DOHH2 (cell line): ENCODE results near the gene TGM2.

Source experiments
- EZH2phosphoT487 ChIP-seq: fragments of 200-600 bp; sonication (generic); IDR thresholded peaks from 2 replicates; pipeline ENCODE4 v1.6.1; 2017; ENCODE audit warnings: borderline replicate concordance, mild to moderate bottlenecking, antibody characterized with exemption, low read length, moderate library complexity, mixed read lengths
- TF ChIP-seq, protein P1 (sequence below): fragments of 200-600 bp; sonication (generic); IDR thresholded peaks from one replicate; pipeline ENCODE4 v1.5.1; 2014; ENCODE audit warnings: antibody characterized with exemption, mild to moderate bottlenecking, low read depth, low read length; ENCODE audit not compliant: poor library complexity, severe bottlenecking

DNA sequence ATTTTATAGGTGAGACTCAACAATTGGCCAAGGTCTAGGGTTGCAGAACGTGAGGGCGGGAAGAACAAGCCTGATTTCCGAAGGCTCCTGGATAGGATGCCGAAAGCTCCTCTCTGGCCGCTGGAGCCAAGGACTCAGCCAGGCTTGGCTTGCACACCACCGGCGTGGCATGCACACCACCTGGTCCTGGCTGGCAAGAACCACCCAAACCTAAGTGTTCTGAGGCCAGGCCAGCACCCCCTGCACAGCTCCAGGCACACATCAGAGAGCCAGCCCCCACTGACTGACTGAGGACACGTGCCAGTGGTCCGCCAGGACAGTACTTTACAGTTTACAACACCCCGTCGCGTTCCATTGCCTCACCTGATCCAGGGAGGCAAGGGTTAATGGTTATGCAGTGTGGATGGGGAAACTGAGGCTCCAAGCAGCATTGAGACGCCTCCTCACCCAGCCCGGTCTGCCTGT is 414 bp downstream of the TGM2 start:
- TF ChIP-seq, protein P1, sequence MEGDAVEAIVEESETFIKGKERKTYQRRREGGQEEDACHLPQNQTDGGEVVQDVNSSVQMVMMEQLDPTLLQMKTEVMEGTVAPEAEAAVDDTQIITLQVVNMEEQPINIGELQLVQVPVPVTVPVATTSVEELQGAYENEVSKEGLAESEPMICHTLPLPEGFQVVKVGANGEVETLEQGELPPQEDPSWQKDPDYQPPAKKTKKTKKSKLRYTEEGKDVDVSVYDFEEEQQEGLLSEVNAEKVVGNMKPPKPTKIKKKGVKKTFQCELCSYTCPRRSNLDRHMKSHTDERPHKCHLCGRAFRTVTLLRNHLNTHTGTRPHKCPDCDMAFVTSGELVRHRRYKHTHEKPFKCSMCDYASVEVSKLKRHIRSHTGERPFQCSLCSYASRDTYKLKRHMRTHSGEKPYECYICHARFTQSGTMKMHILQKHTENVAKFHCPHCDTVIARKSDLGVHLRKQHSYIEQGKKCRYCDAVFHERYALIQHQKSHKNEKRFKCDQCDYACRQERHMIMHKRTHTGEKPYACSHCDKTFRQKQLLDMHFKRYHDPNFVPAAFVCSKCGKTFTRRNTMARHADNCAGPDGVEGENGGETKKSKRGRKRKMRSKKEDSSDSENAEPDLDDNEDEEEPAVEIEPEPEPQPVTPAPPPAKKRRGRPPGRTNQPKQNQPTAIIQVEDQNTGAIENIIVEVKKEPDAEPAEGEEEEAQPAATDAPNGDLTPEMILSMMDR = no peak
- no peak for TF ChIP-seq EZH2phosphoT487
